ENCODE measurements around the gene ITSN2.

The ITSN2 gene

DNA sequence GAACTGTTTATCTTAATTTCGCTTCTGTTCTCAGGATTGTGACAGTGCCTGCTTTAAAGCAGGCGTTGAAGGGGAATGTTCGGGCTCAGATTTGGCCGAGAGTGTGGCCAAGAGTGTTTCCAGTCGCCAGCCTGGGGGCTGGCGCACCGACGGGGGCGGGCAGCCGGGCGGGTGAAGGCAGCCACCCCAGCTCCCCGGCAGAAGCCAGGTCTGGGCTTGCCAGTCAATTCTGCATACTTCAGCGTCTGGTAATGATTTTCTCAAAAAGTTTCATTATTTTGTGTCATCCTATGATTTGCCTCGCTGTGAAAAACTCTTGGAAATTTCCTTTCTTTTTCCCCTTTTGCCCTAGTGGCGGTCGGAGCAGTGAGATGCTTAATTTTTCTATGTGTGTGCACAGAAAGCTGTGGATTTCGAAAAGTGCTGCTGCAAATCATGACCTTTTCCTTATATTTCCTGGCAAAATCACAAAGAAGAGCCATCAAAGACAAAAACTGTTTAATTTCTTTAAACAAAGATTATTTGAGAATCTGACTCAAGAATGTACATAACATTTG, 184.6 kb downstream of the ITSN2 start:
- DNase-seq: no peak

GRCh38 chr2:24174851-24175277, 185.5 kb downstream of the ITSN2 start, which contains the start of gene FAM228A:
Gene FAM228A (plus strand): TSS chr2:24175053. CDS start chr2:24175481, 428 bp downstream.
- DNase-seq: no peak

DNA sequence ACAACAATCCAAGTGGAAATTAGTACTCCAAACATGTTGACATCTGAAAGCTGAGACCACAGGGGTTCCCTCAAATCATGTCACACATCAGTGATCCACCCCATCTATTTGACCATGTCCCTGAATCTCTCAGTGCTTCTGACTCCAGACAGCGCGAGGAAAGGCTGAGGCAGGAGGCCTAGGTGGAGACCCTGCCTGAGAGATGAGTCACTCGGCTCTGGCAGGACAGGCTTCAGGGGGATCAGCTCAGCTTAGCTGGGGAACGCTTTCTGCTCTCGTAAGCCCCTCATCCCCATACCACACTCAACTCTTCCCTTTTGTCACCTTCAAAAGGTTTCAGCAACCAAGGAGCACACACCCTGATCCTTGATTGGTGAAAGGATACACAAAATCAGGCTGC, 191.3 kb downstream of the ITSN2 start:
- DNase-seq: no peak

DNA sequence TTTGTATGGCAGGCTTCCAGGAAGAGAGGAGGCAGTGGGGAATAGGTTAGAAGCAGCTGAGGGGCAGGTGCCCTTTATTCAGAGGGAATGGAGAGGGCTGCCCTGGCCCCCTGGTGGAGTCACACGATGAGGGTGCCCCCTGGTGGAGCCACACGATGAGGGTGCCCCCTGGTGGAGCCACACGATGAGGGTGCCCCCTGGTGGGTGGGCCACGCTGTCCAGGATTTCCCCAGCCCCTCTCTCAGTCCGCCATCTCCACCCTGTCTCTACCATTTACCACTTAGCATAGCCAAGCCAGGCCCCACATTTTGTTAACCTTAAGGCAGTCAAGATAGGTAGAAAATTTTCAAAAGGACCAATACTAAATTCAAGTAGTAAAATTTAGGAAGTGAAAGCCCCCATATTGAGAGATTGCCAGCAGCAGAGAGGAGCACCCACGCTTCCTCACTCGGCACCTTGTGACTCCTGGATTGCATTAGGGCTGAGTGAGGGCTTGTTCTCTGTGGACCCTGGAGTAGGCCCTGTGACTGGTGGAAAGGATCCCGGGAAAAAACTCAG, 195.8 kb downstream of the ITSN2 start:
- peak; percentile 84 to 90 for DNase-seq

GRCh38 chr2:24163601-24164000, 196.7 kb downstream of the ITSN2 start:
- peak; percentile 61 for DNase-seq

DNA sequence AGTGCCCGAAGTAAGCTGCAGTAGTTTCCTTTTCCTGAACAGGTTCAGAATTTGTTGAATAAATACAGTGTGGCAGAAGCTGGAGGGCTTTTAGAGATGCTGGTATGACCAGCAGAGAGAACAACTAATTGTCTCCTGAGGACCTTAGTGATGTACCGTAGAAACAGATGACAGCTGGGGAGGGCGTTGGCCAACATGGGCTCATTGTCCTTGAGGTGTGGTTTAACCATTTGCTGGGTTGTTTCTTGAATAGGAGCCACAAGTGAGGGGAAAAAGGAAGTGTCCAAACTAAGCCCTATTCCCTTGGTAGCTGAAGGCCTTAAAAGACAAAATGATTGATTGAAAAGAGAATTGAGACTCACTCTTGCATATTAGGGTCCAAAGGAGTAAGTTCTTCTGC, 197.2 kb downstream of the ITSN2 start:
- DNase-seq: no peak

DNA sequence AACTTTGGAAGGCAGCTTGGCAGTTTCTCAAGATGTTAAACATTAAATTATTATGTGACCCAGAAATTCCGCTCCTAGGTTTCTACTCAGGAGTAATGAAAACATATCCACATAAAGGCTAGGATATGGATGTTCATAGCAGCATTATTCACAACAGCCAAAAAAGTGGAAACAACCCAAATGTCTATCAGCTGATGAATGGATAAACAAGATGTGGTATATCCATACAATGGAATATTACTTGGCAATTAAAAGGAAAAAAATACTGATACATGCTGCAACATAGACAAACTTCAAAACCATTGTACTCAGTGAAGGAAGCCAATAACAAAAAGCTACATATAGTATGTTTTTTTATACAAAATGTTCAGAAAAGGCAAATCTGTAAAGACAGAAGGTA, 197.8 kb downstream of the ITSN2 start:
- no peak for DNase-seq

DNA sequence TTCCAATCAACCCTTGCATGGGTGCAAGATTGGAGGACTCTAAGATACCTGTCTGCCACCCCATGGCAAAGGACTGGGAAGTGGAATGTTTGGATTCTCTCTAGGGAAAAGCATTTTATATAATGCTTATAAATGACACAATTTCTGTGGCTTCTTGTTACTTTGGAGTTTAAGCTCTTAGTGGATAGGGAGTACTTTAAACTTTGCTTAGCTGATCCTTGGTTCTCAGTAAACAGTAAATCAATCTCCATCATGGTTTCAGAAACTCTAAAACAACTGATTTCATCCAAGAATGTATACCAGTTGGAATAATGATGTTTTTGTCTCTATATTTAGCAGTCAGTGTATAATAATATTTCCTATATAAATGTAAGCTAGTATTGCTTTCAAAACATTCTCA, 199.6 kb downstream of the ITSN2 start:
- DNase-seq: no peak

DNA sequence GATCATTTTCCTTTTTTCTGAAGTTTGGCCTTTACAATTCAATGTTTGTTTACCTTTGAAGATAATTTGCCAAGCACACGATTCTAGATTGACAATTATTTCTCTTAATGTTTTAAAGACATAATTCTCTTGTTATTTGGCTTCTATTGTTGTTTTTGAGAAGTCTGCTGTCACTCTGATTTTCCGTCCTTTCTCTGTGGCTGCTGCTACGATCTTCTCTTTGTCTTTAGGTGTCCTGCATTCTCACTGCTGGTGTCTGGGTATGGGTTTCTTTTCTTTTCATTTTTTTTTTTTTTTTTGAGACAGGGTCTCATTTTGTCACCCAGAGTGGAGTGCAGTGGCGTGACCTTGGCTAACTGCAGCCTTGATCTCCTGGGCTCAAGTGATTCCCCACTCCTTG, 200.6 kb downstream of the ITSN2 start:
- no peak for DNase-seq

DNA sequence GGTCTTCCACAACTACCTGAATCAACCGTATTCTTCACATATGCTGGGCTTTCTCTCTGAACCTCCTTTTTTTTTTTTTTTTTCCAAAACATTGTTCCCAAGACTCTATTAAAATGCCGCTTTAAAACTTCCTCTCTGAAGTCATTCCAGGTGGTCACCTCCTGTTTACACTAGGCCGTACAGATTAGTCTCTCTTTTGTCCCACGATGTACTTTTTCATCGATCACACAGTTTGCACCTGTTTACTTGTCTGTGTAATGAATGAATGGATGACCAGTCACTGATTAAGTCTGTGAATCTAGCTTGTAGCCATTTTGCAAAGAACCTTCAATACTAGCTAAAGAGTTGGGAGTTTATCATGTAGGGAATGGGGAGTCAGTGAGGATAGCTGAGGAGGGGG, 202.2 kb downstream of the ITSN2 start:
- no peak for DNase-seq

GRCh38 chr2:24153478-24153877, 206.9 kb downstream of the ITSN2 start:
- no peak for DNase-seq
